ENCODE results near the gene COX7A2L.

Gene COX7A2L

DNA sequence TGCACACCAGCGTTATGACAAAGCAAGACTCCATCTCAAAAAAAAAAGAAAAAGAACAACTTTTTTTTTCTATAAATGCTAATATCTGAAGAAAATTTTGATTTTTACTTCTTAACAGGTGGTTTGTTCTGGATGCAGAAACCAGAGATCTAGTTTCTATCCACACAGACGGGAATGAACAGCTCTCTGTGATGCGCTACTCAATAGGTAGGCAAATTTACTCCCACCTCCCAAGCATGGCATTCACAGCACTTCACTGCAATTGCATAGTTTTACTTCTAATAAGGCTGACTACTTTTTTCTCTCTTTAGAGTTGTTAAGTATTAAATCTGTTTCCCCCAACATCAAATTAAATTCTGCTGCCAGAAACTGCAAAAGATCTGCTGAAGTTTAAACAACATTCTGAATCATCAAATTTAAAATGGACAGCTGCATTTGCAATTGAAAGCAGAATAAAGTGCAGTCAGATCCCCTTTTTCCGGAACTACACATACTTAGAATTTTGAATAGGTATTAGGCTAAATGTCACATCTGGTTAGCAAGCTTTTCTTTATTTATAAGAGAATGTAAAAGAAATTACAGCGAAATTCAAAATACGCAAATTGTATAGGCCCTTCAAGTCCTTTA, 45.1 kb downstream of the COX7A2L start:
- DNase-seq, result no peak

DNA sequence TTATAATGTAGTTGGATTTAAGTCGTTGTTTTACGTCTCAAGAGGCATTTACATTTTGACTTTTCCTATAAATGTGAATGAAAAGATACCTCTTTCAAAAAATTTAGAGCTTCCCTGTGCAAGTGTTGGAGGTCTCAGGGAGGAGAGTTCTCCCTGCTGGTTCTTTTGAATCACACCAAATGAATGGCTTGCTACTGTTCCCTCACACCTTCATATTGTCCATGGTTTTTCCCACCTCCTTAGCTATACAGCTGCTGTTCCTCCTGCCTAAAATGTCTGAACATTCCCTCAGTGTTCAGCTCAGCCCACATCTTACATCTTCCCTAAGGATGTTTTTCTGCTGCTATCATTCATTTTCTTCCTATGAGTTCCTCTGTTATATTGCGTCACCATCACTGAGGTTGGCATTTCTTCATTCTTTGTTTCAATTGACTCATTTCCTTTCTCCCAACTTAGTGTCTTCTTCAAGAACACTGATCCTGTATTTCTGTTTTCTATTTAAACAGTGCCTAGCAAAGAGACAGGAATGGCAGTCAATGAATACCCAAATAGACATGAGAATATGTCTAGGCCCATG, 46.0 kb downstream of the COX7A2L start:
- DNase-seq, result peak; percentile 71 to 83

DNA sequence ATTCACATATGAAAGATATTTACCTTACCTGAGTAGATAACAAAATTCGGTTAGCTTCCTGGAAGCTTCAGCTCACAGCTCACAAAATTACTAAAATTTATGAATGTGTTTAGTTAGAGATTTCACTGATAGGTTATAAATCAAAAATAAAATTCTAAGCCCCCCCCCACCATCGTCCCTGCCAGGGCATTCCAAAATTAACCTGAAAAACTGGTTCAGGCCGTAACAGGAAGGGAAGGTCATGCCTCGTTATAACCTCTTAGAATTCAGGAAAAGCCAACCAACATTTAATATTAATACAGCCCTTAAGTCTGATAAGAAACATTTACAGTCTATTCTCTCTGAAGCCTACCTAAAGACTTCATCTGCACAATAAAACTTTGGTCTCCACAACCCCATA, 48.9 kb downstream of the COX7A2L start:
- no peak for DNase-seq

DNA sequence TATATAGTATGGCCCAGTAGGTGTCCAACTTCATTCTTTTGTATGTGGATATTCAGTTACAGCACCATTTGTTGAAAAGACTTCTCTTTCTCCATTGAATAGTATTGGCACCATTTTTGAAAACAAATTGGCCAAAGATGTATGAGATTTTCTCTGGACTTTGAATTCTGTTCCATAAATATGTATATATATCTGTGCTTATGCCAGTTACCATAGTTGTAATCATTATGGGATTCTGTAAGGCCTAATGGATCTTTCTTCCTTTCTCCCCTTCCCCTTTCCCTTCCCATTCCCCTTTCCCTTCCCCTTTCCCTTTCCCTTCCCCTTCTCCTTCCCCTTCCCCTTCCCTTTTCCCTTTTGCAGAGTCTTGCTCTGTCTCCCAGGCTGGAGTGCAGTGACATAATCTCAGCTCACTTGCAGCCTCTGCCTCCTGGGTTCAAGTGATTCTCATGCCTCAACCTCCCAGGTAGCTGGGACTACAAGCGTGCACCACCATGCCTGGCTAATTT, 51.0 kb downstream of the COX7A2L start:
- no peak for DNase-seq

DNA sequence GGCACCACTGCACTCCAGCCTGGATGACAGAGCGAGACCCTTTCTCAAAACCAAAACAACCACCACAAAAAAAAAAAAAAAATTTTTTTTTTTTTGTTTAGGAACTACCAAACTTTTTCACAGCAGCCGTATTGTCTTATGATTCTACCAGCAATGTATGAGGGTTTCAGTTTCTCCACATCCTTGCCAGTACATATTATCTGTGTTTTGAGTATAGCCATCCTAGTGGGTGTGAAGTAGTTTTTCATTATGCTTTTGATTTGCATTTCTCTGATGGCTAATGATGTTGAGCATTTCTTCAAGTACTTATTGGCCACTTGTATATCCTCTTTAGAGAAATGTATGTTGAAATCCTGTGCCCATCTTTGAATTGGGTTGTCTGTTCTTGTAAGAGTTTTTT, 51.7 kb downstream of the COX7A2L start:
- no peak for DNase-seq

DNA sequence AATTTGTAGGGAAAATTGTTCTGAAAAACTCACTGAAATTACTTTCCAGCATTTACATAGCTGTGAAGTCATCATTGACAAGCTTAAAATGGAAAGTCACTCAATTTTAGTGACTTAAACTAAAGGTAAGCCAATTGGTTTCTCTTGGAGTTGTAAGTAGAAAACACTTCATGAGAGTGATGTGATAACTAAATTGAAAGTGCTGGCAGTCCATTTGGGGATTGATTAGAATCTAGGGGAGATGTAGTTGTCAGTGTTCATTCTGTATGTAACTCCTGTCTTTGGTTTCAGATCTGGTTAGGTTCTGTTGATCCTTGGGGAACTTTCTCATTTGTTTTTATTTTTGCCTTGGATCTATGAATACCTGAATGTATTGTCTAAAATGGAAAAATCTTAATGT, 53.8 kb downstream of the COX7A2L start:
- no peak for DNase-seq

DNA sequence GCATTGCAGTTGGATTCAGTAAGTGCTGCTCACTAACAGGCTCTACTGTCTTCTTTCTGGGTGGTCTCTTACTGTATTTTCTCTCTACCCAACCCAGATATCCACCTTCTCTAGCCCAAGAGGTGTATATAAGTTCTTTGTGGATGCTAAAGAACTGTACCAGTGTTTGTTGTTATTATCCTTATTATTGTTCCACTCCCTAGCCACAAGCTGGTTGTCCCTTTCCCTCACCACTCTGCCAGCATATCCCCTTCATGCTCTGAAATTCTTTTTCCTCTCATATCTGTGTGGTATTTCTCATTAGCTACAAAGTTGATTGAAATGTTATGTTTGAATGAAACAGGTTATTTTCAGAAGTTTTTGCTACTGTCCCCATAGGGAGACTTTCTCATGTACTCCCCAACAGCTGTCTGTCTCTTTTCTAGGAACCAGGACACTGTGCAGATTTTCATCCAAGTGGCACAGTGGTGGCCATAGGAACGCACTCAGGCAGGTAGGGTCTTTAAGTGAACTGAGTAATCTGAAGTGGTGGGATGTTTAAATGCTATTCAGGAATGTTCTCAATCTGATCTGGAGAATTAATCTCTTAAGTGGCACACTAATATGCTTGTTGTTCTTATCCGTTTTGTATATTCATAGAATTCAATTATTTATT, 56.8 kb downstream of the COX7A2L start:
- no peak for DNase-seq

DNA sequence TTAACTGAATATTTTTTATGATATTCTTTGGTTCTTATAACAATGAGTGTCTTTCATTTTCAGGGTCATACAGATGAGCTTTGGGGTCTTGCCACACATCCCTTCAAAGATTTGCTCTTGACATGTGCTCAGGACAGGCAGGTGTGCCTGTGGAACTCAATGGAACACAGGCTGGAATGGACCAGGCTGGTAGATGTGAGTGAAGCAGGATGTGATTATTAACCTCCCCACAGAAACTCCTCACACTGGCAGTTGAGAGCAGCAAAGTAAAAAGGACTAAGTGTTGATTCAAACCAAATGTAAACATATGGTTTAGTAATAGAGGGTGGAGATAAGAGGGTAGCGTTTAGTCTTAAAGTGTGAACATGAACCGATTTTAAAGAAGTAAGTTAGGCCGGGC, 57.8 kb downstream of the COX7A2L start:
- DNase-seq, result no peak

DNA sequence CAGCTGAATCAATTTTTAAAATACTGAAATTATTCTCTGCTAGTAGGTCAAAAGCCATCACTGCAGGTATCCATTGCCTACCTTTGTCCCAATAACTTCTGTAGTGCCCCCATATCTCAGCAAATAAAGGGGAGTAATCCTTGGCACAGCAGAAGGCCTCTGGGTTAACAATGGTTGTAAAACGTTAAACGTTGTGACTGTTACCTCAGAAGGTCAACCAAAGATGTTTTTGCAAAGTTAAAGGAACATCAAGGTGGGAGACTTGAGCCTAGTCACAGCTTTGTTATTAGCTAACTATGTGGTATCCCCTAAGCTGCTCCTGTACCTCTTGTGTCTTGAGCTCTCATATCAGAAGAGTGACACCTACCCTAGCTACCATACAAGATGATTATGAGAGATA, 60.5 kb downstream of the COX7A2L start:
- no peak for DNase-seq
